ENCODE data around the gene TSNAXIP1. TPM values are rescaled to one million over a fixed set of nuclear protein-coding genes. Genes with fewer than 3 reads are reported as not detected.

Gene TSNAXIP1
- total RNA-seq, 3 donors from 2014 or later (not counting 1 experiment from before 2014, with no cell fraction given): 0.15 to 0.68 TPM; not detected in 1

DNA sequence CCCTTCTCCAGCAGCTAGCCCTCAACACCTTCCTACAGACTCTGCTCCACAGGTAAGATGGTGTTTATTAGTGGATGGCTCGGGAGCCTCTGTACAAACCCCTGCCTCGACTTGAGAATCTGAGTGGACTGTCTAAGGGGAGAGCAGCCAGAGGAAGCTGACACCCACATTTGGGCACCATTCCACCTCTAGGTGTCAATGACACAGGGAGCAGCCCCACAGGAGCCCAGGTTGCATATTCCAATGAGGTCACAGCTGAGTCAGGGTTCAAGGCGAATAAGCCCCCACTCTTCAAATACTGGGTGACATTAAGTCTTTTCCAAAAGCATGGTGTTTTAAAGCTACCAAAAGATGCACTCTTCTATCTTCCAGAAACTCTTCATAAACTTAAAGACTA lies 32.2 kb upstream of the TSNAXIP1 start:
- H3K9me3 Mint-ChIP-seq: no peaks in the 10 kb centered on the region
- intact Hi-C loops (cut with micrococcal nuclease): no loop called here
- H3K4me1 Mint-ChIP-seq: peaks cover 0 to 10% of the 10 kb centered on the region in 2 donors
- ATAC-seq: no peak
- no peak overlapping the region for H3K4me3 Mint-ChIP-seq
- H3K27me3 Mint-ChIP-seq (ENCODE audit: low read depth in 2 of 2): no peaks in the 10 kb centered on the region
- H3K4me1 ChIP-seq (ENCODE audit: control insufficient read depth, insufficient read depth, low read length): no peaks in the 10 kb centered on the region
- 96% methylated on average over 3 of the region's 3 CpGs for WGBS (ENCODE audit: insufficient coverage)
- H3K4me3 ChIP-seq (ENCODE audit: low read length): no peak overlapping the region
- H3K27ac ChIP-seq (ENCODE audit: low read length): no peak overlapping the region
- DNase-seq: no peak
- no peaks in the 10 kb centered on the region for H3K9me3 ChIP-seq (ENCODE audit: control insufficient read depth, insufficient read depth, low read length)
- peaks cover 6% of the 10 kb centered on the region for H3K36me3 ChIP-seq (ENCODE audit: control insufficient read depth, insufficient read depth, low read length)
- H3K27me3 ChIP-seq (ENCODE audit: control insufficient read depth, insufficient read depth, low read length): no peaks in the 10 kb centered on the region
- TF ChIP-seq, protein P1, sequence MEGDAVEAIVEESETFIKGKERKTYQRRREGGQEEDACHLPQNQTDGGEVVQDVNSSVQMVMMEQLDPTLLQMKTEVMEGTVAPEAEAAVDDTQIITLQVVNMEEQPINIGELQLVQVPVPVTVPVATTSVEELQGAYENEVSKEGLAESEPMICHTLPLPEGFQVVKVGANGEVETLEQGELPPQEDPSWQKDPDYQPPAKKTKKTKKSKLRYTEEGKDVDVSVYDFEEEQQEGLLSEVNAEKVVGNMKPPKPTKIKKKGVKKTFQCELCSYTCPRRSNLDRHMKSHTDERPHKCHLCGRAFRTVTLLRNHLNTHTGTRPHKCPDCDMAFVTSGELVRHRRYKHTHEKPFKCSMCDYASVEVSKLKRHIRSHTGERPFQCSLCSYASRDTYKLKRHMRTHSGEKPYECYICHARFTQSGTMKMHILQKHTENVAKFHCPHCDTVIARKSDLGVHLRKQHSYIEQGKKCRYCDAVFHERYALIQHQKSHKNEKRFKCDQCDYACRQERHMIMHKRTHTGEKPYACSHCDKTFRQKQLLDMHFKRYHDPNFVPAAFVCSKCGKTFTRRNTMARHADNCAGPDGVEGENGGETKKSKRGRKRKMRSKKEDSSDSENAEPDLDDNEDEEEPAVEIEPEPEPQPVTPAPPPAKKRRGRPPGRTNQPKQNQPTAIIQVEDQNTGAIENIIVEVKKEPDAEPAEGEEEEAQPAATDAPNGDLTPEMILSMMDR (IDR thresholded peaks at IDR 0.05): no peak
- H3K27ac Mint-ChIP-seq: no peak overlapping the region
- no peaks in the 10 kb centered on the region for H3K36me3 Mint-ChIP-seq

DNA sequence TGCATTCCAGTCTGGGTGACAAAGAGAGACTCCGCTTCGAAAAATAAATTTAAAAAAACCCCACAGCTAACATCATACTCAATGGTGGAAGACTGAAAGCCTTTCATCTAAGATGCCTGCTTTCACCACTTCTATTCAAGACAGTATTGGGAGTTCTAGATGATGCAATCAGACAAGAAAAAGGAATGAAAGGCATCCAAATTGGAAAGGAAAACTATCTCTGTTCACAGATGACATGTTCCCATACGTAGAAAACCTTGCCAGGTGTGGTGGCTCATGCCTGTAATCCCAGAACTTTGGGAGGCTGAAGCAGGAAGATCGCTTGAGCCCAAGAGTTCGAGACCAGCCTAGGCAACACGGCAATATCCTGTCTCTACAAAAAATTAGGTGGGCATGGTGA lies 31.4 kb upstream of the TSNAXIP1 start:
- Histone ChIP-seq H3K9me3 (ENCODE audit: control insufficient read depth, insufficient read depth, low read length) (no peaks in the 10 kb centered on the region), H3K36me3 (ENCODE audit: control insufficient read depth, insufficient read depth, low read length) (peaks cover 5% of the 10 kb centered on the region), H3K4me3 (ENCODE audit: low read length) (no peak overlapping the region), H3K27ac (ENCODE audit: low read length) (no peak overlapping the region), H3K27me3 (ENCODE audit: control insufficient read depth, insufficient read depth, low read length) (no peaks in the 10 kb centered on the region), H3K4me1 (ENCODE audit: control insufficient read depth, insufficient read depth, low read length) (no peaks in the 10 kb centered on the region)
- TF ChIP-seq, protein P1 (IDR thresholded peaks at IDR 0.05): no peak
- H3K27ac Mint-ChIP-seq: no peak overlapping the region
- ATAC-seq (no peak), DNase-seq (no peak)
- peaks cover 3 to 15% of the 10 kb centered on the region in 2 donors for H3K4me1 Mint-ChIP-seq
- intact Hi-C loops (cut with micrococcal nuclease): no loop called here
- no peak overlapping the region for H3K4me3 Mint-ChIP-seq
- no peaks in the 10 kb centered on the region for H3K27me3 Mint-ChIP-seq (ENCODE audit: low read depth in 2 of 2)
- H3K9me3 Mint-ChIP-seq: no peaks in the 10 kb centered on the region
- H3K36me3 Mint-ChIP-seq: no peaks in the 10 kb centered on the region
- 91% methylated on average over 4 of the region's 6 CpGs for WGBS (ENCODE audit: insufficient coverage)

DNA sequence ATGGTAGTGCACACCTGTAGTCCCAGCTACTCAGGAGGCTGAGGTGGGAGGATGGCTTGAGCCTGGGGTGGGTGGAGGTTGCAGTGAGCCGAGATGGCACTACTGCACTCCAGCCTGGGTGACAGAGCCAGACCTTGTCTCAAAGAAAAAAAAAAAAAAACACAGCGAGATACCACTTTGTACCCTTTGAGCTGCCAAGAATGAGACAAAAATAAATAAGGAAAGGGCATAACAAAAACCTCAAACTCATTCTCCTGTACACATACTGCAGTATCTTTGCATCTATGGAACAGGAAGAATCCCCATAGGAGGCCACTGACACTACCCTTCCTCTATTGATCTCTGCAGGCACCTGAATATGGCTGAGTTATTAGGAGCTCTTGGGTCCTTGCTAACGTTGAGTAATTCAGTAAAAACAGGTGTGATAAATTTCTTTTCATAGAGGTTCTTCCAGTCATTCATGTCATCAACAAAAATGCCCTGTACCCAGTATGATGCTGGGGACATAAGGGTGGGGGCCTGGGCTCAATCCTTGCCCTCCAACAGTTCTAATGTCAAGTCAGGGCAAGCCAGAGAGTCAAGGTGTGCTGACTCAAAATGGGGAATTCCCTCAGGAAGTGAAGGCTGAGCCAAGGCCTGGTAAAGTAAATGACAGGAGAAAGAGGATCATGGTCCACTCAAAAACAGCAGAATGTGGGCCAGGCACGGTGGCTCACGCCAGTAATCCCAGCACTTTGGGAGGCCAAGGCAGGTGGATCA lies 27.3 kb upstream of the TSNAXIP1 start:
- Histone ChIP-seq H3K4me1 (ENCODE audit: control insufficient read depth, insufficient read depth, low read length) (peaks cover 15% of the 10 kb centered on the region), H3K27me3 (ENCODE audit: control insufficient read depth, insufficient read depth, low read length) (no peaks in the 10 kb centered on the region), H3K27ac (ENCODE audit: low read length) (no peak overlapping the region), H3K4me3 (ENCODE audit: low read length) (no peak overlapping the region), H3K9me3 (ENCODE audit: control insufficient read depth, insufficient read depth, low read length) (no peaks in the 10 kb centered on the region), H3K36me3 (ENCODE audit: control insufficient read depth, insufficient read depth, low read length) (peaks cover 3% of the 10 kb centered on the region)
- TF ChIP-seq, protein P1 (IDR thresholded peaks at IDR 0.05): no peak
- intact Hi-C loops (cut with micrococcal nuclease): no loop called here
- no peaks in the 10 kb centered on the region for H3K9me3 Mint-ChIP-seq
- H3K4me3 Mint-ChIP-seq: no peak overlapping the region
- DNase-seq: no peak
- H3K27me3 Mint-ChIP-seq (ENCODE audit: low read depth in 2 of 2): no peaks in the 10 kb centered on the region
- H3K36me3 Mint-ChIP-seq: no peaks in the 10 kb centered on the region
- 91% methylated on average over 3 of the region's 5 CpGs for WGBS (ENCODE audit: insufficient coverage)
- H3K27ac Mint-ChIP-seq: peak overlapping the region; percentile 4 to 75
- no peak for ATAC-seq
- H3K4me1 Mint-ChIP-seq: peaks cover 20 to 23% of the 10 kb centered on the region in 2 donors
